ENCODE results near the gene TET3. TPM values are rescaled to one million over a fixed set of nuclear protein-coding genes. Genes with fewer than 3 reads are reported as not detected.

The TET3 gene
- total and polyA plus RNA-seq, 2 donors (not counting 1 experiment from before 2014, with no cell fraction given): 2.1 to 3.1 TPM

DNA sequence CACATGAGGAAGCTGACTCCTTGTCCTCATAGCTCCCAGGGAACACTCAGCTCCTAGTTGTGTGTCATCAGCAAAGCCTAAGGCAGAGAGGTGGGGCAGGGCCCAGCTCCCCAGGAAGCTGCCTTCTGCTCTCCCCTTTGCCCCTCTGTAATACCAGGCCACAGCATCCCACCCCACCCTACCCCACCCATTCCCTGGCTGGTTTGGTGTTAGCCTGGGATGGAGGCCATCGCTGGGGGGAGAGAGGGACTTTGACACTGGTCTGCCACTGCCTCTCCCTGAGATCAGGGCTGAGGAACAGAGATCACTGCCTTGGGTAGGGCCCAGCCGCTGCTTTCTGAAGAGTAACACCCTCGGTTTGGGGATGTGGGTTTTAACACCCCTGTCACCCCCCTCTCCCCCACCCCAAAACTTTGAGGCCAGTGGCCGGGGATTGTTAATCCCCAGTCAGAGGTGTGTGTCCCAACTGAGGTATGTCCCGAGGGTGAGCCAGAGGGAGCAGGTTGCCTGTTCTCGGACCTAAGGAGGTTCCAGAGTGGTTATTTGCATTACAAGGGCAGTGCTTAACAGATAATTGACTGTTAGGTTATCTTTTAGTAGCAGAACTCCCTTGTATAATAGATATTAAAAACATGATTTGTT is 41.4 kb downstream of the TET3 start:
- no peaks in the 10 kb centered on the region for H3K27me3 ChIP-seq (ENCODE audit: control insufficient read depth, insufficient read depth, low read length)
- DNase-seq (ENCODE audit: low read depth in 2 of 2): peak in 1 of 2 donors; percentile 13
- H3K4me1 ChIP-seq (ENCODE audit: control insufficient read depth, extremely low read depth, insufficient read depth, low read length): no peaks in the 10 kb centered on the region
- TF ChIP-seq EZH2 (IDR thresholded peaks at IDR 0.05; ENCODE audit: low read length, missing control alignments): no peak
- TF ChIP-seq, protein P1, sequence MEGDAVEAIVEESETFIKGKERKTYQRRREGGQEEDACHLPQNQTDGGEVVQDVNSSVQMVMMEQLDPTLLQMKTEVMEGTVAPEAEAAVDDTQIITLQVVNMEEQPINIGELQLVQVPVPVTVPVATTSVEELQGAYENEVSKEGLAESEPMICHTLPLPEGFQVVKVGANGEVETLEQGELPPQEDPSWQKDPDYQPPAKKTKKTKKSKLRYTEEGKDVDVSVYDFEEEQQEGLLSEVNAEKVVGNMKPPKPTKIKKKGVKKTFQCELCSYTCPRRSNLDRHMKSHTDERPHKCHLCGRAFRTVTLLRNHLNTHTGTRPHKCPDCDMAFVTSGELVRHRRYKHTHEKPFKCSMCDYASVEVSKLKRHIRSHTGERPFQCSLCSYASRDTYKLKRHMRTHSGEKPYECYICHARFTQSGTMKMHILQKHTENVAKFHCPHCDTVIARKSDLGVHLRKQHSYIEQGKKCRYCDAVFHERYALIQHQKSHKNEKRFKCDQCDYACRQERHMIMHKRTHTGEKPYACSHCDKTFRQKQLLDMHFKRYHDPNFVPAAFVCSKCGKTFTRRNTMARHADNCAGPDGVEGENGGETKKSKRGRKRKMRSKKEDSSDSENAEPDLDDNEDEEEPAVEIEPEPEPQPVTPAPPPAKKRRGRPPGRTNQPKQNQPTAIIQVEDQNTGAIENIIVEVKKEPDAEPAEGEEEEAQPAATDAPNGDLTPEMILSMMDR (conservative IDR thresholded peaks at IDR 0.05 in 1 of 2, IDR thresholded peaks at IDR 0.05 in 1 of 2; ENCODE audit: low read depth in 1 of 2, low read length in 2 of 2): no peak
- peaks cover 9% of the 10 kb centered on the region for H3K79me2 ChIP-seq (ENCODE audit: control insufficient read depth, insufficient read depth, low read length)
- H3K27ac ChIP-seq (ENCODE audit: insufficient read depth, low read length): no peak overlapping the region
- H3K36me3 ChIP-seq (ENCODE audit: control insufficient read depth, insufficient read depth, low read length): no peaks in the 10 kb centered on the region
- no peak overlapping the region for H3K4me2 ChIP-seq (ENCODE audit: extremely low read depth, insufficient read depth, low read length)
- H2AFZ ChIP-seq (ENCODE audit: low read length): no peak overlapping the region
- H3K9me3 ChIP-seq (ENCODE audit: control insufficient read depth, insufficient read depth, low read depth, low read length): no peaks in the 10 kb centered on the region
- no peak overlapping the region for H3K4me3 ChIP-seq (replicated peaks in 1 of 4; ENCODE audit: control extremely low read depth in 1 of 4, insufficient read depth in 1 of 4, low read depth in 3 of 4, low read length in 4 of 4)
- H4K20me1 ChIP-seq (ENCODE audit: control insufficient read depth, extremely low read depth, insufficient read depth, low read length): no peaks in the 10 kb centered on the region
- no peak overlapping the region for H3K9ac ChIP-seq (ENCODE audit: insufficient read depth, low read length)

DNA sequence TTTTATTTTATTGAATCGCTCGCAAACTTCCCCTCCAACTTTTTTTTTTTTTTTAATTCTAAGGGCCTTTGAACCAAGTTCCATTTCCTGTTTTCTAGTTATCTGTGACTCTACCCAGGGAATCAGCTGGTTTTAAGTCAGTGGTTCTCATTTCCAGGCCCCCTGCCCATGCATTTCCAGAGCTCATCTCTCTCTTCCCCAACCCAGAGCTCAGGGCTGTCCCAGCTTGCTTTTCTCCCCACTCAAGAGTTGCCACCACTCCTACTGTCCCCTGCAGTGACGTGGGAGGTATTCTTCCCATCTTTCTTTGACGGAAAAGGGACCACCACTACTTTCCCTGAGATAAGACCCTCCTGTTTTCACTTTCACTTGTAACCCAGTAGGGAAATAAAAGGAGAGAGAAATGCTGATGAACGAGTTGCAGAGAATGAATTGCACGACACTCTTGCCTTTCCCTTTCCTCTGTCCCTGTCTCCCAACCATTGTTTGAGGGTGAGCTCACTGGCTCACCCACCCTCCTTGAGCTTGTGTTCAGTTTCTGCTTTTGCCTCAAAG is 42.1 kb downstream of the TET3 start:
- TF ChIP-seq, protein P1 (conservative IDR thresholded peaks at IDR 0.05 in 1 of 2, IDR thresholded peaks at IDR 0.05 in 1 of 2; ENCODE audit: low read depth in 1 of 2, low read length in 2 of 2): no peak
- TF ChIP-seq EZH2 (IDR thresholded peaks at IDR 0.05; ENCODE audit: low read length, missing control alignments): no peak
- no peaks in the 10 kb centered on the region for H3K36me3 ChIP-seq (ENCODE audit: control insufficient read depth, insufficient read depth, low read length)
- peaks cover 9% of the 10 kb centered on the region for H3K79me2 ChIP-seq (ENCODE audit: control insufficient read depth, insufficient read depth, low read length)
- no peaks in the 10 kb centered on the region for H3K9me3 ChIP-seq (ENCODE audit: control insufficient read depth, insufficient read depth, low read depth, low read length)
- H3K4me2 ChIP-seq (ENCODE audit: extremely low read depth, insufficient read depth, low read length): no peak overlapping the region
- H3K4me3 ChIP-seq (replicated peaks in 1 of 4; ENCODE audit: control extremely low read depth in 1 of 4, insufficient read depth in 1 of 4, low read depth in 3 of 4, low read length in 4 of 4): no peak overlapping the region
- H3K27me3 ChIP-seq (ENCODE audit: control insufficient read depth, insufficient read depth, low read length): no peaks in the 10 kb centered on the region
- H3K27ac ChIP-seq (ENCODE audit: insufficient read depth, low read length): no peak overlapping the region
- no peak for DNase-seq (ENCODE audit: low read depth in 2 of 2)
- H2AFZ ChIP-seq (ENCODE audit: low read length): no peak overlapping the region
- H3K4me1 ChIP-seq (ENCODE audit: control insufficient read depth, extremely low read depth, insufficient read depth, low read length): no peaks in the 10 kb centered on the region
- no peaks in the 10 kb centered on the region for H4K20me1 ChIP-seq (ENCODE audit: control insufficient read depth, extremely low read depth, insufficient read depth, low read length)
- H3K9ac ChIP-seq (ENCODE audit: insufficient read depth, low read length): no peak overlapping the region

DNA sequence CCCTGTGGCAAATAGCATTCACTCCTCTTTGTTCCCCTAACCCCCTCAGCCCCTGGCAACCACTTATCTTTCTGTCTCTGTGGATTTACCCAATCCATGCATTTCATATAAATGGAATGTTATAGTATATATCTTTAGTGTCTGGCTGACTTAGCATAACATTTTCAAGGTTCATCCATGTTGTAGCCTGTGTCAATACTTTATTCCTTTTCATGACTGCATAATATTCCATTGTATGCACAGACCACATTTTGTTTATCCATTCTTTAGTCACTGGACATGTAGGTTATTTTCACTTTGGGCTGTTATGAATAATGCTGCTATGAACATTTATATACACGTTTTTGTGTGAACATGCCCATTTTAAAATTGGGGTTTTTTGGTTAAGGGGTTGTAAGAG is 42.8 kb downstream of the TET3 start:
- Histone ChIP-seq H3K27me3 (ENCODE audit: control insufficient read depth, insufficient read depth, low read length) (no peaks in the 10 kb centered on the region), H3K9me3 (ENCODE audit: control insufficient read depth, insufficient read depth, low read depth, low read length) (no peaks in the 10 kb centered on the region), H4K20me1 (ENCODE audit: control insufficient read depth, extremely low read depth, insufficient read depth, low read length) (no peaks in the 10 kb centered on the region), H3K9ac (ENCODE audit: insufficient read depth, low read length) (no peak overlapping the region), H3K4me1 (ENCODE audit: control insufficient read depth, extremely low read depth, insufficient read depth, low read length) (peaks cover 1% of the 10 kb centered on the region), H3K36me3 (ENCODE audit: control insufficient read depth, insufficient read depth, low read length) (no peaks in the 10 kb centered on the region), H3K79me2 (ENCODE audit: control insufficient read depth, insufficient read depth, low read length) (peaks cover 9% of the 10 kb centered on the region), H2AFZ (ENCODE audit: low read length) (no peak overlapping the region), H3K4me3 (replicated peaks in 1 of 4; ENCODE audit: control extremely low read depth in 1 of 4, insufficient read depth in 1 of 4, low read depth in 3 of 4, low read length in 4 of 4) (no peak overlapping the region), H3K4me2 (ENCODE audit: extremely low read depth, insufficient read depth, low read length) (no peak overlapping the region), H3K27ac (ENCODE audit: insufficient read depth, low read length) (no peak overlapping the region)
- DNase-seq (ENCODE audit: low read depth in 2 of 2): no peak
- TF ChIP-seq EZH2 (IDR thresholded peaks at IDR 0.05; ENCODE audit: low read length, missing control alignments): no peak
- TF ChIP-seq, protein P1 (conservative IDR thresholded peaks at IDR 0.05 in 1 of 2, IDR thresholded peaks at IDR 0.05 in 1 of 2; ENCODE audit: low read depth in 1 of 2, low read length in 2 of 2): no peak
